Fibroblast of lung (primary cell): ENCODE results near the gene GDAP2. TPM values are rescaled to one million over a fixed set of nuclear protein-coding genes. Genes with fewer than 3 reads are reported as not detected.

ENCODE experiments used
- DNase-seq, 2 donors: peaks; one replicate each; pipeline versions ENCODE4 v3.0.0 to v3.0.0-alpha.2; 2010; ENCODE audit warnings: low read depth in 2 of 2
- H2AFZ ChIP-seq: 2 replicates; pipeline ENCODE4 v1.5.1; 2012; ENCODE audit warnings: low read length, control low read depth, inconsistent platforms
- H3K27ac ChIP-seq: 2 replicates; pipeline ENCODE4 v1.5.1; 2011; ENCODE audit warnings: low read length, control low read depth; ENCODE audit not compliant: insufficient read depth
- H3K27me3 ChIP-seq: 2 replicates; pipeline ENCODE4 v1.5.1; 2011; ENCODE audit warnings: mild to moderate bottlenecking, low read length; ENCODE audit not compliant: control insufficient read depth, insufficient read depth
- H3K36me3 ChIP-seq: 2 replicates; pipeline ENCODE4 v1.5.1; 2011; ENCODE audit warnings: low read length; ENCODE audit not compliant: control insufficient read depth, insufficient read depth
- H3K4me1 ChIP-seq: 2 replicates; pipeline ENCODE4 v1.5.1; 2011; ENCODE audit warnings: low read length; ENCODE audit not compliant: control insufficient read depth, insufficient read depth; ENCODE audit errors: extremely low read depth
- H3K4me2 ChIP-seq: 2 replicates; pipeline ENCODE4 v1.5.1; 2011; ENCODE audit warnings: low read length, control low read depth; ENCODE audit not compliant: insufficient read depth; ENCODE audit errors: extremely low read depth
- H3K4me3 ChIP-seq, 4 experiments: fragments of 200-600 bp in 1 of 4; sonication (generic) in 1 of 4; replicated peaks in 1 of 4; 2 replicates each; pipeline ENCODE4 v1.5.1; 2011 to 2016; ENCODE audit warnings: low read length in 4 of 4, low read depth in 3 of 4, mild to moderate bottlenecking in 3 of 4, control low read depth in 2 of 4, inconsistent platforms in 1 of 4, mixed read lengths in 1 of 4; ENCODE audit not compliant: insufficient read depth in 1 of 4; ENCODE audit errors: control extremely low read depth in 1 of 4
- H3K79me2 ChIP-seq: 2 replicates; pipeline ENCODE4 v1.5.1; 2012; ENCODE audit warnings: mild to moderate bottlenecking, low read length, inconsistent platforms; ENCODE audit not compliant: control insufficient read depth, insufficient read depth
- H3K9ac ChIP-seq: 2 replicates; pipeline ENCODE4 v1.5.1; 2011; ENCODE audit warnings: mild to moderate bottlenecking, low read length, control low read depth; ENCODE audit not compliant: insufficient read depth
- H3K9me3 ChIP-seq: 2 replicates; pipeline ENCODE4 v1.5.1; 2012; ENCODE audit warnings: low read depth, low read length; ENCODE audit not compliant: control insufficient read depth, insufficient read depth
- H4K20me1 ChIP-seq: 2 replicates; pipeline ENCODE4 v1.5.1; 2011; ENCODE audit warnings: low read length; ENCODE audit not compliant: control insufficient read depth, insufficient read depth; ENCODE audit errors: extremely low read depth
- CTCF ChIP-seq, 2 donors: IDR thresholded peaks in 1 of 2; conservative IDR thresholded peaks in 1 of 2; 1 replicate in 1 of 2; 2 replicates in 1 of 2; pipeline ENCODE4 v1.5.1; 2011 to 2012; ENCODE audit warnings: low read length in 2 of 2, control low read depth in 1 of 2, inconsistent platforms in 1 of 2, low read depth in 1 of 2, mild to moderate bottlenecking in 1 of 2
- EZH2 ChIP-seq: IDR thresholded peaks from 2 replicates; pipeline ENCODE4 v1.5.1; 2012; ENCODE audit warnings: low read length, control low read depth, mild to moderate bottlenecking; ENCODE audit errors: missing control alignments
- polyA plus RNA-seq, 2 donors: library from polyadenylated mRNA; depleted of rRNA in 1 of 2; stranded (reverse) in 1 of 2; unstranded in 1 of 2; fragments of >200 nt; gene quantifications; 2 replicates each; pipeline ENCODE4 v1.2.1, GENCODE V29; 2011 to 2012; ENCODE audit warnings: missing spikeins in 1 of 2
- total RNA-seq: library from RNA; depleted of rRNA; stranded (reverse); fragments of >200 nt; gene quantifications from 2 replicates; pipeline ENCODE4 v1.2.1, GENCODE V29; 2014

The GDAP2 gene
- total and polyA plus RNA-seq, 2 donors (not counting 1 experiment from before 2014, with no cell fraction given) = 16.2 to 29.7 TPM

- Histone ChIP-seq H3K9ac (no peak overlapping the region), H3K27ac (peak overlapping the region; percentile 95), H2AFZ (peak overlapping the region; percentile 9), H3K9me3 (no peaks in the 10 kb centered on the region), H3K4me2 (peak overlapping the region; percentile 66), H3K79me2 (no peaks in the 10 kb centered on the region), H3K27me3 (no peaks in the 10 kb centered on the region), H3K36me3 (no peaks in the 10 kb centered on the region), H3K4me3 (no peak overlapping the region), H3K4me1 (peaks cover 40% of the 10 kb centered on the region), H4K20me1 (no peaks in the 10 kb centered on the region)
- DNase-seq = peak; percentile 38 to 49
- TF ChIP-seq EZH2 = no peak
- no peak for TF ChIP-seq CTCF (conservative IDR thresholded peaks at IDR 0.05 in 1 of 2, IDR thresholded peaks at IDR 0.05 in 1 of 2; ENCODE audit: low read depth in 1 of 2, low read length in 2 of 2)
Measured at GRCh38 chr1:117820694-117821381, 108.6 kb downstream of the GDAP2 start.

- no peak overlapping the region for H3K4me2 ChIP-seq
- H3K27ac ChIP-seq = no peak overlapping the region
- H4K20me1 ChIP-seq = no peaks in the 10 kb centered on the region
- H3K36me3 ChIP-seq = no peaks in the 10 kb centered on the region
- H3K4me1 ChIP-seq = peaks cover 37% of the 10 kb centered on the region
- DNase-seq = peak in 1 of 2 donors; percentile 23
- no peaks in the 10 kb centered on the region for H3K79me2 ChIP-seq
- H3K27me3 ChIP-seq = no peaks in the 10 kb centered on the region
- no peak overlapping the region for H3K9ac ChIP-seq
- H3K4me3 ChIP-seq = no peak overlapping the region
- H3K9me3 ChIP-seq = no peaks in the 10 kb centered on the region
- H2AFZ ChIP-seq = no peak overlapping the region
- no peak for TF ChIP-seq EZH2
- TF ChIP-seq CTCF (conservative IDR thresholded peaks at IDR 0.05 in 1 of 2, IDR thresholded peaks at IDR 0.05 in 1 of 2; ENCODE audit: low read depth in 1 of 2, low read length in 2 of 2) = no peak
Measured at GRCh38 chr1:117820096-117820495, 109.3 kb downstream of the GDAP2 start.

GRCh38 chr1:117819301-117819700, 110.1 kb downstream of the GDAP2 start:
- Histone ChIP-seq H3K27me3 (no peaks in the 10 kb centered on the region), H3K4me2 (no peak overlapping the region), H3K4me3 (no peak overlapping the region), H3K79me2 (no peaks in the 10 kb centered on the region), H3K4me1 (peaks cover 37% of the 10 kb centered on the region), H4K20me1 (no peaks in the 10 kb centered on the region), H2AFZ (no peak overlapping the region), H3K27ac (no peak overlapping the region), H3K9ac (no peak overlapping the region), H3K9me3 (no peaks in the 10 kb centered on the region), H3K36me3 (no peaks in the 10 kb centered on the region)
- no peak for DNase-seq
- TF ChIP-seq CTCF (conservative IDR thresholded peaks at IDR 0.05 in 1 of 2, IDR thresholded peaks at IDR 0.05 in 1 of 2; ENCODE audit: low read depth in 1 of 2, low read length in 2 of 2) (no peak), EZH2 (no peak)
